NCI-H2227 (cell line): Measurements from ENCODE around the gene GRM4.
"Not testable (repeated sequence)": the region's sequence is repeated elsewhere in the genome, so short reads cannot be mapped to it uniquely, and the experiment has no call there.

Source experiments
- DNase-seq: peaks from one replicate; lab custom pipeline; 2025; ENCODE audit not compliant: unreplicated experiment; lab: John Stamatoyannopoulos, UW

Gene GRM4

GRCh38 chr6:34047913-34048867 is 97.7 kb downstream of the GRM4 start:
- no peak for DNase-seq

GRCh38 chr6:34046617-34047016 is 99.3 kb downstream of the GRM4 start:
- no peak for DNase-seq

GRCh38 chr6:34045771-34046170 is 100.1 kb downstream of the GRM4 start:
- DNase-seq = no peak

- no peak for DNase-seq
Observed at GRCh38 chr6:34044945-34045595, 100.8 kb downstream of the GRM4 start.

GRCh38 chr6:34043359-34043758 is 102.5 kb downstream of the GRM4 start:
- DNase-seq = no peak

GRCh38 chr6:34041998-34042397 is 103.9 kb downstream of the GRM4 start:
- DNase-seq = not testable (repeated sequence)

- no peak for DNase-seq
Observed at GRCh38 chr6:34041385-34041784, 104.5 kb downstream of the GRM4 start.

- DNase-seq = no peak
Observed at GRCh38 chr6:34039943-34040342, 105.9 kb downstream of the GRM4 start.

- DNase-seq = no peak
Observed at GRCh38 chr6:34037151-34037550, 108.7 kb downstream of the GRM4 start.

GRCh38 chr6:34036357-34037069 is 109.4 kb downstream of the GRM4 start:
- DNase-seq = no peak

- DNase-seq = no peak
Observed at GRCh38 chr6:34035704-34036356, 110.1 kb downstream of the GRM4 start.

GRCh38 chr6:34035161-34035560 is 110.7 kb downstream of the GRM4 start:
- no peak for DNase-seq

- DNase-seq = no peak
Observed at GRCh38 chr6:34032856-34033255, 113.0 kb downstream of the GRM4 start.

GRCh38 chr6:34031625-34032383 is 114.1 kb downstream of the GRM4 start:
- no peak for DNase-seq

GRCh38 chr6:34030831-34031624 is 114.9 kb downstream of the GRM4 start:
- DNase-seq = no peak

- DNase-seq = no peak
Observed at GRCh38 chr6:34029489-34030280, 116.2 kb downstream of the GRM4 start.

- no peak for DNase-seq
Observed at GRCh38 chr6:34028691-34029360, 117.1 kb downstream of the GRM4 start.

- DNase-seq = no peak
Observed at GRCh38 chr6:34027939-34028441, 117.9 kb downstream of the GRM4 start.
